Left cardiac atrium (tissue), 4 donors: ENCODE data around the gene DHRS1. TPM values are rescaled to one million over a fixed set of nuclear protein-coding genes. Genes with fewer than 3 reads are reported as not detected.

Experiments used
- ATAC-seq, 2 donors: fragments of 200-7000 bp; cut with Tn5 transposase; one replicate each; pipeline ENCODE4 v1.9.1; 2020; ENCODE audit warnings: mild to moderate bottlenecking in 2 of 2, moderate library complexity in 2 of 2
- DNase-seq: peaks from one replicate; pipeline ENCODE4 v3.0.0-alpha.2; 2020
- intact Hi-C, 2 donors: fragments of 100-400 bp; cut with DNase I; formaldehyde crosslinking; loops; one replicate each; pipeline versions ENCODE4 v1.14.1 to v1.15.1; 2022 to 2023
- total RNA-seq, 2 donors: library from RNA; stranded (reverse); fragmentation: NEBNext Ultra II Directional; extraction: Animal tissue kit (Norgen Biotek cat#: 25700); gene quantifications; one replicate each; pipeline ENCODE4 v1.2.1, GENCODE V29; 2021
- donor health status: DM: no; HTN: yes; CAD: no.
- donor health status: DM: no; HTN: yes; CAD: no; lungs with severe emphysema.
- donor health status: DM: yes; HTN: yes; CAD: no.
- donor health status: Dilated cardiomyopathy.

DHRS1 gene
- total RNA-seq, 2 donors from 2014 or later = 7.9 to 8.4 TPM

DNA sequence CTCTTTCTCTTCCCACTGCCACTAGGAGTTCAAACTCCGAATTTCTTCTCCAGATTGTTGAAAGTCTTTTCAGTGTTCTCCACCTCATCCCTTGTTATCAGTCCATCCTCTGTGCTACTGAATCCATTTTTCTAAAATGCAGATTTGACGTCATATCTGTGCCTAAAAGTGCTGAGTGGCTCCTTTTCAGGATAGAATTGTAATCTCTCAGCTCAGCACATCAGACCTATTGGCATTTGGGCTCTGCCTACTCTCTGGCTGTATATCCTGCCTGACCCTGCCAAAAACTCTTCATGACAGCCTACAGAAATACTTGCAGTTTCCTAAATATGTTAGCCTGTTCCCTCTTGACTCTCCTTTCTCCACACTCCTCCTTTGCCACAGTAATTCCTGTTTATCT lies 27.1 kb downstream of the DHRS1 start:
- DNase-seq (no peak), ATAC-seq (peak in 1 of 2 donors; percentile 18)
- intact Hi-C loops = no loop called here

- no peak for ATAC-seq
- intact Hi-C loops = no loop called here
- no peak for DNase-seq
These were observed 27.7 kb downstream of the DHRS1 start for GRCh38 chr14:24271834-24272263.

DNA sequence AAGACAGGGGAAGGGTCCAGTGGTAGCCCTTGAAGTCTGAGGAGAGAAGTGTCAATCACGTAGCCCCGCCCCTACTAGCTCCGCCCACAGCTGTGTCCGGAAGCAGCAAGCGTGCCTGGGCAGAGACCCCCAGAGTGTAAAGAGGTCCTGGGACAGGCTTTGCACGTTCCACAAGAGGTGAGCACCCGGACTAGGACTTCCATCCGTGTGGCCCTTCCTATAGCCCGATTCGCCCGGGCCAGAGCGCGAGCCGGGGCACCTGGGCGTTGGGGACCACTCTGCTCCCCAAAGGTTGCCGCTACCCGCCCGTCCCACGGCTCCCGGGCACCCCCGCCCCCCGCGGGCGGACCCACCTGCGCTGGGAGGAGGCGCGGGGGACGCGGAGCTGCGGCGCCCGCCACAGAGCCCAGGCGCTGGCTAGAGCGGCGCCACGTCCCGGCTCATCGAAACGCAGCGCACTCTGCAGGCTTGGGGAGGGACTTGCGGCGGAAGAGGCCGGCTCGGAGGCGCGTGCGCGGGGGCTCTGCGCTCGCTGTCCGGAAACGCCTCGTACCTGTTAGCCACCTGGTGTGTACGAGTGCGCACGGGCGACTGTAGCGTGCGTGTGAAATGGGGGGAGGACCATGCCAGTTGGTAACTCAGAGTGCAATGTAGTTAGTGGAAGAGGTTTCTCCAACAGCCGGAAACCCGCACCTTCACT lies 28.3 kb downstream of the DHRS1 start, which contains the start of gene RABGGTA:
RABGGTA (minus strand) TSS at position 464 of the 700 bp plus-strand sequence. CDS start 482 bp downstream, outside the sequence.
- intact Hi-C loops = no loop called here
- ATAC-seq (peak; percentile 91 to 98), DNase-seq (peak; percentile 88)

DNA sequence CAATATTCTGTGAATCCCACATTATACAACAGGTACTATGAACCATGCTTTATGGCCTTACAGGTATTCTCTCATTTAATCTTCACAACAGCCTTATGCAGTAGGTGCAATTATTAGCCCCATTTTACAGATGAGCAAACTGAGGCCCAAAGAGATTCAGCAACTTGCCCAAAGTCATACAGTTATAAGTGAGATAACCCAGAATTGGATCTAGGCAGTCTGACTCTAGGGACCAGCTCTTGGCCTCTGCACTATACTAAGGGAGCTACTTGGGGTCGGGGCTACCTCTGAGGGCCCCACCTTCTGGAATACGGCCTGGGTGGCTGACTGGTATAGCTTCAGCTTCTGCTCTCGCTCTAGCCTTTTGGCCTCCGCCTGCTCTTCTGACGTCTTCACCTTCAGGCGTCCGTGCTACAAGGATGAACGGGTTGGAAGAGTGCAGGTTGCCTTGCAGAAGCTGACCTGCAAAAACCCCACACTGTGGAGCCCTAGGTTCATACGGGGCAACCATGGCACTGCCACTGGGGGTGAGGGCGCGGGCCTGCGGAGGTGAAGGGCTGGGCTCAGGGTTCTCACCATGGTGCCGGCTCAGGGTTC lies 28.9 kb downstream of the DHRS1 start:
- intact Hi-C loops = no loop called here
- ATAC-seq = no peak
- DNase-seq = no peak

GRCh38 chr14:24269910-24270536 lies 29.6 kb downstream of the DHRS1 start:
- ATAC-seq = no peak
- intact Hi-C loops = no loop called here

DNA sequence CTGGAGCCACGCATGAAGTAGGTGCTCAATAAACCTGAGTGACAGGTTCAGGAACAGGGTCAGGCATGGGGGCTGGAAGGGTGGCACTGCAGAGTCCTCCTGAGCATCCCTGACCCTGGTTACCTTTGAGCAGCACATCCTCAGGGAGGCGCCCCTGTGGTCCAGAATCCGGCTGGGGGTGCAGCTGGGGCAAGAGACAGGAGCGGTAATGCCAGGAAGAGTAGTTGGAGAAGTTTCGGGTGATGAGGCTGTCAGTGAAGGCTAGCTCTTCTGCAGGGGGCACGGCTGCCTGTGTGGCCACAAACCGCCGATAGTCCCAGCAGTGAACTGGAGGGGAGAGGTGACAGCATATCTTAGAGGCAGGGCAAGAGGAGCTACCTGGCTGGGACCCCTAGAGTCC lies 30.2 kb downstream of the DHRS1 start:
- ATAC-seq = no peak
- no peak for DNase-seq
- intact Hi-C loops = no loop called here

More at GRCh38 chr14:24269910-24270536, 29.6 kb downstream of the DHRS1 start:
- no peak for DNase-seq

DNA sequence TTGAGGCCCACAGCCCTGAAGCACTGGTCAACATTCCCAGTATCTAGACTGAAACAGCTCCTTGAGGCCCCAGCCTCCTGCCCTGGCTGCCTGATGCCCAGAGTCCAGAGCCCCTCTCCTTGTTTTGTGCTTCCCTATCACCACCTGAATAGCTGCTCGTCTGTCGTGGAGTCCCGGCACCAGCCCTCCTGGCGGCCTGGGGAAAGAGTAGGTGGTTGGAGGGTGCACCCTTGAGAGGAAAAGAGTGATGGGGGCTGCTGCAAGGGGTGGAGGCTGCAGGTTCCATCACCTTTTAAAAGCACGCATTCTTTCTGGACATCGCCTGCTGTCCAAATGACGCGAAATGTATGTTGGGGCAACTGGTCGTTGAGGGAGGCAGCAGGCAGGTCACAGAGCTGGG lies 31.4 kb downstream of the DHRS1 start:
- intact Hi-C loops = no loop called here
- DNase-seq (peak; percentile 10), ATAC-seq (no peak)

DNA sequence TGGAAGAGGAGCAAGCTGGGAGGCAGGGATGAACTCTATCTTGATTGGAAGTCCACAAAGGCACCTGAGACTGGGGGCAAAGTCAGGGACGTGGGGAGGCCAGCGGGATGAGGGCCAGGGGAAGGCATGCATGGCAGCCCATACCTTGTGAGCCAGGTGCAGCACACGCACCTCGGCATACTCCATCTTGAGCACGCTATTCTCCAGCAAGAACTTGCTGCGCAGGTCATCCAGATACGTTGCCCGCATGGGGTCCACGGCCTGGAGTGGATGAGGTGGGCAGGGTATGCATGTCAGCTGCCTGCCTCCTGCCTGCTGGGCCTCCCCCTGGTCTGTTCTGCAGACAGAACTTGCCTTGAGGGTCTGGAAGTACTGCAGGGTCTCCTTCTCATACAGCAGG lies 32.1 kb downstream of the DHRS1 start:
- DNase-seq (peak; percentile 10), ATAC-seq (no peak)
- intact Hi-C loops = no loop called here

DNA sequence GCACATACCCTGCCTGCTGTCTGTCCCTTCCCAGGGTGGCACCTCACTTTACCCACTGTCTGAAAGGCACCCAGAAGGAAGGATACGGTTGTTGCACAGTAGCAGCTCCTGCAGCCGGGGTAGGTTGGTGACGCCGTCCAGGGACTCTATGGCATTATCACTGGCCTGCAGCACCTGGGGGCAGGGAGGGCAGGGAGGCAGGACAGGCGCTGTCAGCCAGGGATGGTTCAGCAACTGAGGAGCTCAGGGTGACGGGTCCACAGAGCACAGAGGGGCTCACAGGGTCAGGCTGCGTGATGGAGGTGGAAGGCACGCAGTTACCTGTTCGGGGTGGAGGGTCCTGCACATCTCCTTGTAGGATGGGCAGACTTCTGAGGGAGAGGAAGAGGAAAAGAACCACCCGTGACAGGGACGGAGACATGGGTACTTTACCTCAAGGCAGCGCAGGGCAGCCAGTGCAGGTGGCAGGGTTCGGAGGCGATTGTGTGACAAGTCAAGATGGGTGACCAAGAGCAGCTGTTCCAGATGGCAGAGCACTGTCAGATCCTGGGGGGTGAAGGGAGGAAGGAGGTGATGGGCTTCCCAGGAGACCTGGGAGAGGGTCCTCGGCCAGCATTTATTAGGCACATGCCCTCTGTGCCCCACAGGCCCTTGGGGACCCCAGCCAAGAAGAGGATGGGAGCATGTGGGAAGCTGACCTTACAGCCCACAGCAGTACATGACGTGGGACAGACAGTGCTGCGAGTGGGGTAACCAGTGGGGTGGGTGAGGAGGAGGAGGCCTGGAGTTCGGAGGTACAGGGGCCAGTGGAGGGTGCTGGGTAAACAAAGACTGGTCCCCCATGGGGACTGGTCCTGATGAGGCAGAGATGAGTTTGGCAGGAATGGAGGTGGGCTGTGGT lies 33.0 kb downstream of the DHRS1 start:
- ATAC-seq = no peak
- intact Hi-C loops = no loop called here
- DNase-seq = peak; percentile 7

GRCh38 chr14:24264298-24264697 lies 35.3 kb downstream of the DHRS1 start:
- ATAC-seq (peak; percentile 38 to 49), DNase-seq (peak; percentile 26)
- intact Hi-C loops = no loop called here

GRCh38 chr14:24263848-24264247 lies 35.7 kb downstream of the DHRS1 start:
- DNase-seq (peak; percentile 9), ATAC-seq (no peak)
- intact Hi-C loops = no loop called here

GRCh38 chr14:24262821-24263733 lies 36.5 kb downstream of the DHRS1 start, which contains the start of gene TGM1:
TSS of gene TGM1 (minus strand) at chr14:24263177. CDS start at chr14:24262352, 825 bp downstream.
- intact Hi-C loops = no loop called here
- peak; percentile 19 for DNase-seq
- ATAC-seq = peak; percentile 27 to 29

GRCh38 chr14:24261969-24262327 lies 37.6 kb downstream of the DHRS1 start:
- DNase-seq (peak; percentile 17), ATAC-seq (no peak)
- intact Hi-C loops = no loop called here

DNA sequence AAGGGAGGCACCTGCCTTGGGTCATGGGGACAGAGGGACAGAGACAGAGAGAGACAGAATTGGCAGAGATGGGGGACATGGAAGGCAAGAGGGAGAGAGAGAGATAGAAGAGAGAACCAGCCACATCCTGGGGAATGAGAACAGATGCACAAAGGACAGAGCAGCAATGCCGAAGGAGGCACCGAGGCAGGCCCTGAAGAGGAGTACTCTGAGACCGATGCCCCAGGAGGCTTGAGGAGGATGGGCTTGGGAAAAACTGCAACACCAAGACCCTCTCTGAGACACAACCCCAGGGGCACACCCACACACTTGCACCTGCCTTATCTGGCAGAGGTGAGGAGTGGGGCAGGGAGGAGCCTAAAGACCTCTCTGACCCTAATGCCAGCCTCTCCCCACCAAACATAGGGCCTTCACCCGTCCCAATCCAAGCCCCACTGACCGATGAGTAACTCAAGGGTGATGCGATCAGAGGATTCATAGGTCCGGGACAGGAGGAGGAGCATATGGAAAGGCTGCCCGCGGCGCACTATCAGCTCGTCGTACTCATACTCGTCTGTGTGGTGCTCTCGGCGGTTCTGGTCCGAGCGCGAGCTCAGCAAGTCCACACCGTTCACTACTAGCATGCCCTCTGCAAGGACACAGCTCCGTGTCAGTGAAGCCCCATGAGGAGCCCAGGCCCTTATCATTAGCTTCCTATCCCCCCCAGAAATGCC lies 38.2 kb downstream of the DHRS1 start:
- ATAC-seq (peak in 1 of 2 donors; percentile 16), DNase-seq (peak; percentile 21)
- intact Hi-C loops = no loop called here

DNA sequence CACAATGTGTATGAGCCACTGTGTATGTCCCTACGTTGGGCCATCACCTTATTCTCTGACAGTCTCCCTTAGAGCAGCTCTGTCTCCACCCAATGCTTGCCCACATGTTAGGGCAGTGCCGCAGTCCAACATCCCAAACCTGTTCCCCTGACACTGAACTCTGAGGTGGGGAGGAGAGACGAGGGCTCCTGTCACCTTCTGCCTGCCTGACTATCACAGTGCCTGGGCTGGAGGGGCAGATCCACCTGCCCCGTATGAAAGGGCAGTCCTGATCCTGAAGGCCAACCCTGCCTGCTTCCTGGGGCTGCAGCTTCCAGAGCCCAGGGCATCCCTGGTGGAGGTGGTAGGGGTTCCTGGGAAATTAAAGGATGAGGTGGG lies 38.8 kb downstream of the DHRS1 start:
- DNase-seq = peak; percentile 3
- ATAC-seq = no peak
- intact Hi-C loops = no loop called here

DNA sequence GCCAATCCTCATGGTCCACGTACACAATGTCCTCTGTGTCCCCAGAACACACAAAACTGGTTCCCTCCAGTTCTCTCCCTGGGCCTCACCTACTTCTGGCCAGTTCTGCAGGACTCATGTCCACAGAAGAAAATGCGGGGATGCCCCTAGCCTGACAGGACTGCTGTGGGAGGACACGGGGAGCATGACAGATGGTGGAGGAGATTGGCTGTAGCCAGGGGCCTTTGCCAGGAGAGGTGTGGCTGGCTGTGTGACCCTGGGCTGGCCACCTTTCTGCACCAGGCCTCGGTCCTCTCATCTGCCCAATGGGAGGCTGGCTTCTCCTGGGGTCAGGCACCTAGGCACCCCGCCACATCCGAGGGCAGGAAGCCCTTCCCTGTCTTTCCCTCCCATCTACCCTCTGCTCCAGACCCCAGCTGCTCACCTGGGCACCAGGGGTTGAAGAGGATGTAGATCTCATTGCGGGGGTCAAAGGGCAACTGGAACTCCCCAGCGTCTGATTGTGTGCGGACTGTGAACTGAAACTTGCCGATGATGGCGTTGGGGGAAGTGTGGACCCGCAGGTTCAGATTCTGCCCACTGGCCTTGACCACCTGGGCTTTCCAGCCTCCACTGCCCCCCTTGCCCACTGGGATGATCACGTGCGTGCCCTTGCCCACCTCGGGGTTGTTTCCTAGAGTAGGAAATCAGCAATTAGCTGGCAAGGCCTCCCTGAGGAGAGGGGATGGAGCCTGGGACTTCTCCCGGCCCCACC lies 39.4 kb downstream of the DHRS1 start:
- ATAC-seq (no peak), DNase-seq (peak; percentile 12)
- intact Hi-C loops = no loop called here
